ENCODE results near the gene SLC35F6. TPM values are rescaled to one million over a fixed set of nuclear protein-coding genes. Genes with fewer than 3 reads are reported as not detected.

The SLC35F6 gene
- total and polyA plus RNA-seq, 9 of the 15 experiments (the other 6 are each of a cell fraction or from before 2014, with no cell fraction given), result 11.9 to 47.3 (median 22.5) TPM

- H2AFZ ChIP-seq (ENCODE audit: low read depth, low read length), result no peak overlapping the region
- BruUV-seq (replicated peaks), result no TSS peak
- intact Hi-C loops (cut with micrococcal nuclease) (loop anchor here (10.0 kb wide), 1 partner anchor 242 kb away; no protein-coding TSS in a partner anchor), in situ Hi-C loops (cut with MboI) (no loop called here)
- no peak overlapping the region for H3K9ac ChIP-seq (ENCODE audit: insufficient read depth in 1 of 2, low read depth in 2 of 2, low read length in 2 of 2)
- ChIA-PET CTCF (ENCODE audit: low intra/inter-chr PET ratio) (interaction anchor here (1.1 to 4.3 kb wide), 2 partner anchors 141 to 275 kb away, joined by 3 to 46 read pairs; no protein-coding TSS in a partner anchor), POLR2A (interaction anchor here (0.5 kb wide), 1 partner anchor 188 kb away, joined by 3 read pairs; no protein-coding TSS in a partner anchor)
- no peaks in the 10 kb centered on the region for H3K9me1 ChIP-seq (ENCODE audit: control insufficient read depth, insufficient read depth, low read length)
- no peak overlapping the region for H3K4me2 ChIP-seq (ENCODE audit: insufficient read depth, low read length)
- FAIRE-seq (no peak), ATAC-seq (no peak), DNase-seq (ENCODE audit: extremely low read depth in 1 of 4, low spot score in 3 of 4) (no peak)
- peaks cover 12 to 17% of the 10 kb centered on the region in 2 experiments for H3K4me1 ChIP-seq (replicated peaks in 1 of 2; ENCODE audit: control insufficient read depth in 2 of 2, insufficient read depth in 2 of 2, low read length in 2 of 2)
- no peak overlapping the region for H3K27ac ChIP-seq (ENCODE audit: extremely low read depth, low read depth, low read length)
- WGBS (ENCODE audit: insufficient coverage, low coverage, missing lambda C conversion rate), result 17% methylated on average over 3 of the region's 3 CpGs
- no peaks in the 10 kb centered on the region for H3K27me3 ChIP-seq (ENCODE audit: control insufficient read depth in 2 of 2, insufficient read depth in 2 of 2, low read length in 2 of 2)
- TF ChIP-seq PURB (CRISPR knock-in tag; IDR thresholded peaks at IDR 0.05; ENCODE audit: low read depth) (no peak), ARID2 (IDR thresholded peaks at IDR 0.05) (no peak), JUNB (CRISPR knock-in tag; conservative IDR thresholded peaks at IDR 0.05) (no peak), ZNF778 (CRISPR knock-in tag; IDR thresholded peaks at IDR 0.05) (no peak), TCF15 (CRISPR knock-in tag; IDR thresholded peaks at IDR 0.05) (no peak), RBFOX2 (IDR thresholded peaks at IDR 0.05; ENCODE audit: low read depth, low read length) (no peak), NCOA6 (IDR thresholded peaks at IDR 0.05) (no peak), ZNF212 (CRISPR knock-in tag; IDR thresholded peaks at IDR 0.05) (no peak), DNMT1 (IDR thresholded peaks at IDR 0.05) (no peak), NCOR1 (IDR thresholded peaks at IDR 0.05) (no peak)
- no peaks in the 10 kb centered on the region for H4K20me1 ChIP-seq (replicated peaks; ENCODE audit: control insufficient read depth, insufficient read depth, low read length)
- no peaks in the 10 kb centered on the region for H3K79me2 ChIP-seq (ENCODE audit: control insufficient read depth, insufficient read depth, low read length)
- H3K9me3 ChIP-seq (replicated peaks; ENCODE audit: control insufficient read depth, insufficient read depth, low read depth, low read length), result no peaks in the 10 kb centered on the region
- no peak overlapping the region for H3K4me3 ChIP-seq
- no peaks in the 10 kb centered on the region; the same call in 2 of the 3 replicates for H3K36me3 ChIP-seq (ENCODE audit: control insufficient read depth, insufficient read depth, low read length)
These were observed 17.1 kb upstream of the SLC35F6 start for GRCh38 chr2:26746934-26747333.

All from K562 (cell line).